ENCODE measurements around the gene MPZL2.

DNA sequence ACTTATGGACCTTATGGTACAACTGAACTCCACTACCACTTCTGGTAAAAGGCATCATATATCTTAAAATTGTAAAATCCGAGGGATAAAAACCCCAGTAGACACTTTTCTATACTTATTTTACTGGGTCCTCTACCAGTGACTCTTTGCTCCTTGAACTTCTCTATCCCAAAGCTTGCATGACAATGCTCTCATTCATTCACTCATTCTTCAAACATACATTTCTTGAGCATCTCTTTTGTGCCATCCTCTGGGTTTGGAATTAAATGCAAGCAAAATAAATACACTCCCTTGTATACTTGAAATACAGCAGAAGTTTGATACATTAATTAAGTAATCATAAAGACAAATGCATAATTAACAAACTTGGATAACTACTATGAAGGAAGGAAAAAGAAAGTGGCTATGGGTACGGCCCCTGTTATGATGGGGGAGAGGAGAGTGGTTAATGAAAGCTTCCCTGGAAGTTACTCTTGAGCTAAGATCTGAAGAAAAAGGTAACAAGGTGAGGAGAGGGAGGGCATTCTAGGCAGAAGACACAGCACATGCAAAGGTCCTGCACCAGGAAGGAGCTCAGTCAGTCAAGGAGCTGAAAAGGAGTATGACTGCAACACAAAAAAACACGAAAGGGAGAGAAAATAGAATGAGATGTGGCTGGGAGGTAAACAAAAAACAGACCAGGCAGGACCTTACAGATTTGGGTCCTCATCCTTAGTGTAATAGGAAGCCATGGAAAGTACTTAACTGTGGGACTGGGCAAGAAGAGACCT lies 19.9 kb downstream of the MPZL2 start:
- TF ChIP-seq, protein P1, sequence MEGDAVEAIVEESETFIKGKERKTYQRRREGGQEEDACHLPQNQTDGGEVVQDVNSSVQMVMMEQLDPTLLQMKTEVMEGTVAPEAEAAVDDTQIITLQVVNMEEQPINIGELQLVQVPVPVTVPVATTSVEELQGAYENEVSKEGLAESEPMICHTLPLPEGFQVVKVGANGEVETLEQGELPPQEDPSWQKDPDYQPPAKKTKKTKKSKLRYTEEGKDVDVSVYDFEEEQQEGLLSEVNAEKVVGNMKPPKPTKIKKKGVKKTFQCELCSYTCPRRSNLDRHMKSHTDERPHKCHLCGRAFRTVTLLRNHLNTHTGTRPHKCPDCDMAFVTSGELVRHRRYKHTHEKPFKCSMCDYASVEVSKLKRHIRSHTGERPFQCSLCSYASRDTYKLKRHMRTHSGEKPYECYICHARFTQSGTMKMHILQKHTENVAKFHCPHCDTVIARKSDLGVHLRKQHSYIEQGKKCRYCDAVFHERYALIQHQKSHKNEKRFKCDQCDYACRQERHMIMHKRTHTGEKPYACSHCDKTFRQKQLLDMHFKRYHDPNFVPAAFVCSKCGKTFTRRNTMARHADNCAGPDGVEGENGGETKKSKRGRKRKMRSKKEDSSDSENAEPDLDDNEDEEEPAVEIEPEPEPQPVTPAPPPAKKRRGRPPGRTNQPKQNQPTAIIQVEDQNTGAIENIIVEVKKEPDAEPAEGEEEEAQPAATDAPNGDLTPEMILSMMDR (IDR thresholded peaks at IDR 0.05) = no peak
- TF ChIP-seq POLR2A (IDR thresholded peaks at IDR 0.05) = no peak

Measured in esophagus squamous epithelium (tissue), 4 donors.